Activated naive CD8-positive, alpha-beta T cell (primary cell): ENCODE results near the gene THOC1.
A peak's percentile ranks its signal among the peaks of the same experiment; 100 is the strongest.
"Not testable (repeated sequence)": the region's sequence is repeated elsewhere in the genome, so short reads cannot be mapped to it uniquely, and the experiment has no call there.

Experiments
- H3K27ac Mint-ChIP-seq: one replicate; pipeline ENCODE4 v1.8.0; 2021; ENCODE audit warnings: mixed read lengths
- H3K27me3 Mint-ChIP-seq: one replicate; pipeline ENCODE4 v1.8.0; 2021; ENCODE audit warnings: mixed read lengths
- H3K36me3 Mint-ChIP-seq: one replicate; pipeline ENCODE4 v1.8.0; 2021; ENCODE audit warnings: mixed read lengths
- H3K4me1 Mint-ChIP-seq: one replicate; pipeline ENCODE4 v1.8.0; 2021; ENCODE audit warnings: low read depth, mixed read lengths
- H3K4me3 Mint-ChIP-seq: one replicate; pipeline ENCODE4 v1.8.0; 2021; ENCODE audit warnings: mild to moderate bottlenecking, mixed read lengths
- H3K9me3 Mint-ChIP-seq: one replicate; pipeline ENCODE4 v1.8.0; 2021; ENCODE audit warnings: low read depth, mixed read lengths

Gene THOC1

GRCh38 chr18:267688-268552, at the start of gene THOC1:
Gene THOC1 (minus strand): TSS chr18:268047. CDS start chr18:268019, 28 bp downstream.
- H3K4me3 Mint-ChIP-seq: peak within 1 kb of the TSS; percentile 99
- H3K36me3 Mint-ChIP-seq: peaks cover 13% of the 10 kb centered on the region
- peaks cover 46% of the 10 kb centered on the region for H3K4me1 Mint-ChIP-seq
- H3K27ac Mint-ChIP-seq: peak within 1 kb of the TSS; percentile 100
- H3K27me3 Mint-ChIP-seq: no peaks in the 10 kb centered on the region
- H3K9me3 Mint-ChIP-seq: no peaks in the 10 kb centered on the region

GRCh38 chr18:317618-318017, 49.8 kb upstream of the THOC1 start:
- no peaks in the 10 kb centered on the region for H3K36me3 Mint-ChIP-seq
- H3K9me3 Mint-ChIP-seq: no peaks in the 10 kb centered on the region
- peaks cover 6% of the 10 kb centered on the region for H3K4me1 Mint-ChIP-seq

GRCh38 chr18:316393-316792, 48.5 kb upstream of the THOC1 start:
- Mint-ChIP-seq H3K27ac (no peak overlapping the region), H3K36me3 (no peaks in the 10 kb centered on the region), H3K4me1 (no peaks in the 10 kb centered on the region), H3K9me3 (no peaks in the 10 kb centered on the region), H3K4me3 (no peak overlapping the region), H3K27me3 (no peaks in the 10 kb centered on the region)

More at GRCh38 chr18:317618-318017, 49.8 kb upstream of the THOC1 start:
- Mint-ChIP-seq H3K4me3 (no peak overlapping the region), H3K27me3 (no peaks in the 10 kb centered on the region), H3K27ac (no peak overlapping the region)

- H3K36me3 Mint-ChIP-seq: no peaks in the 10 kb centered on the region
These were observed 46.1 kb upstream of the THOC1 start for GRCh38 chr18:313931-314330.

GRCh38 chr18:312415-312814, 44.6 kb upstream of the THOC1 start:
- no peak overlapping the region for H3K4me3 Mint-ChIP-seq
- no peaks in the 10 kb centered on the region for H3K36me3 Mint-ChIP-seq
- no peaks in the 10 kb centered on the region for H3K4me1 Mint-ChIP-seq
- no peaks in the 10 kb centered on the region for H3K9me3 Mint-ChIP-seq
- H3K27me3 Mint-ChIP-seq: no peaks in the 10 kb centered on the region
- no peak overlapping the region for H3K27ac Mint-ChIP-seq

More at GRCh38 chr18:313931-314330, 46.1 kb upstream of the THOC1 start:
- Mint-ChIP-seq H3K27me3 (no peaks in the 10 kb centered on the region), H3K9me3 (no peaks in the 10 kb centered on the region), H3K27ac (no peak overlapping the region), H3K4me1 (no peaks in the 10 kb centered on the region), H3K4me3 (no peak overlapping the region)

GRCh38 chr18:310042-310441, 42.2 kb upstream of the THOC1 start:
- Mint-ChIP-seq H3K36me3 (no peaks in the 10 kb centered on the region), H3K4me3 (no peak overlapping the region), H3K27me3 (peaks cover 7% of the 10 kb centered on the region), H3K9me3 (no peaks in the 10 kb centered on the region), H3K27ac (no peak overlapping the region), H3K4me1 (no peaks in the 10 kb centered on the region)

GRCh38 chr18:308086-308485, 40.2 kb upstream of the THOC1 start:
- not testable (repeated sequence) for H3K27ac Mint-ChIP-seq, H3K4me1 Mint-ChIP-seq, H3K36me3 Mint-ChIP-seq, H3K27me3 Mint-ChIP-seq, H3K9me3 Mint-ChIP-seq, H3K4me3 Mint-ChIP-seq

GRCh38 chr18:306608-307255, 38.9 kb upstream of the THOC1 start:
- H3K4me3 Mint-ChIP-seq: no peak overlapping the region
- no peaks in the 10 kb centered on the region for H3K4me1 Mint-ChIP-seq
- peaks cover 7% of the 10 kb centered on the region for H3K27me3 Mint-ChIP-seq

GRCh38 chr18:305003-305501, 37.2 kb upstream of the THOC1 start:
- no peak overlapping the region for H3K27ac Mint-ChIP-seq
- no peak overlapping the region for H3K4me3 Mint-ChIP-seq
- no peaks in the 10 kb centered on the region for H3K36me3 Mint-ChIP-seq
- no peaks in the 10 kb centered on the region for H3K9me3 Mint-ChIP-seq
- peaks cover 7% of the 10 kb centered on the region for H3K27me3 Mint-ChIP-seq
- no peaks in the 10 kb centered on the region for H3K4me1 Mint-ChIP-seq

More at GRCh38 chr18:306608-307255, 38.9 kb upstream of the THOC1 start:
- Mint-ChIP-seq H3K36me3 (no peaks in the 10 kb centered on the region), H3K27ac (no peak overlapping the region), H3K9me3 (no peaks in the 10 kb centered on the region)

- Mint-ChIP-seq H3K4me3 (no peak overlapping the region), H3K27ac (no peak overlapping the region), H3K9me3 (no peaks in the 10 kb centered on the region)
These were observed 35.8 kb upstream of the THOC1 start for GRCh38 chr18:303607-304006.

GRCh38 chr18:303011-303410, 35.2 kb upstream of the THOC1 start:
- Mint-ChIP-seq H3K27ac (no peak overlapping the region), H3K27me3 (peaks cover 7% of the 10 kb centered on the region), H3K4me1 (no peaks in the 10 kb centered on the region), H3K4me3 (no peak overlapping the region), H3K9me3 (no peaks in the 10 kb centered on the region), H3K36me3 (no peaks in the 10 kb centered on the region)

More at GRCh38 chr18:303607-304006, 35.8 kb upstream of the THOC1 start:
- no peaks in the 10 kb centered on the region for H3K36me3 Mint-ChIP-seq
- H3K27me3 Mint-ChIP-seq: peaks cover 7% of the 10 kb centered on the region
- H3K4me1 Mint-ChIP-seq: no peaks in the 10 kb centered on the region

- peaks cover 7% of the 10 kb centered on the region for H3K27me3 Mint-ChIP-seq
- H3K4me3 Mint-ChIP-seq: no peak overlapping the region
- H3K27ac Mint-ChIP-seq: no peak overlapping the region
- no peaks in the 10 kb centered on the region for H3K36me3 Mint-ChIP-seq
- no peaks in the 10 kb centered on the region for H3K4me1 Mint-ChIP-seq
- no peaks in the 10 kb centered on the region for H3K9me3 Mint-ChIP-seq
These were observed 34.2 kb upstream of the THOC1 start for GRCh38 chr18:302097-302496.

- H3K27me3 Mint-ChIP-seq: peaks cover 2% of the 10 kb centered on the region
- no peaks in the 10 kb centered on the region for H3K9me3 Mint-ChIP-seq
- H3K4me3 Mint-ChIP-seq: no peak overlapping the region
- H3K36me3 Mint-ChIP-seq: no peaks in the 10 kb centered on the region
- H3K27ac Mint-ChIP-seq: no peak overlapping the region
- no peaks in the 10 kb centered on the region for H3K4me1 Mint-ChIP-seq
These were observed 30.1 kb upstream of the THOC1 start for GRCh38 chr18:297936-298335.

GRCh38 chr18:295756-296490, 28.1 kb upstream of the THOC1 start:
- Mint-ChIP-seq H3K9me3 (no peaks in the 10 kb centered on the region), H3K27ac (no peak overlapping the region), H3K4me1 (no peaks in the 10 kb centered on the region), H3K36me3 (no peaks in the 10 kb centered on the region), H3K27me3 (peaks cover 6% of the 10 kb centered on the region), H3K4me3 (no peak overlapping the region)

GRCh38 chr18:294566-294965, 26.7 kb upstream of the THOC1 start:
- no peaks in the 10 kb centered on the region for H3K4me1 Mint-ChIP-seq
- no peaks in the 10 kb centered on the region for H3K9me3 Mint-ChIP-seq
- H3K4me3 Mint-ChIP-seq: no peak overlapping the region
- H3K36me3 Mint-ChIP-seq: no peaks in the 10 kb centered on the region
- peaks cover 9% of the 10 kb centered on the region for H3K27me3 Mint-ChIP-seq
- H3K27ac Mint-ChIP-seq: no peak overlapping the region
